GM21576 (cell line): ENCODE results near the gene GSTA2.
"Not testable (repeated sequence)": the region's sequence is repeated elsewhere in the genome, so short reads cannot be mapped to it uniquely, and the experiment has no call there.

ENCODE experiments used
- ATAC-seq: cut with Tn5 transposase; IDR thresholded peaks from one replicate; pipeline ENCODE4 v1.9.1; 2021; ENCODE audit warnings: mild to moderate bottlenecking, moderate library complexity; ENCODE audit not compliant: unreplicated experiment

The GSTA2 gene

GRCh38 chr6:52760105-52760765, 3.0 kb downstream of the GSTA2 start:
- ATAC-seq, result no peak

- no peak for ATAC-seq
Observed at GRCh38 chr6:52759085-52759484, 4.2 kb downstream of the GSTA2 start.

DNA sequence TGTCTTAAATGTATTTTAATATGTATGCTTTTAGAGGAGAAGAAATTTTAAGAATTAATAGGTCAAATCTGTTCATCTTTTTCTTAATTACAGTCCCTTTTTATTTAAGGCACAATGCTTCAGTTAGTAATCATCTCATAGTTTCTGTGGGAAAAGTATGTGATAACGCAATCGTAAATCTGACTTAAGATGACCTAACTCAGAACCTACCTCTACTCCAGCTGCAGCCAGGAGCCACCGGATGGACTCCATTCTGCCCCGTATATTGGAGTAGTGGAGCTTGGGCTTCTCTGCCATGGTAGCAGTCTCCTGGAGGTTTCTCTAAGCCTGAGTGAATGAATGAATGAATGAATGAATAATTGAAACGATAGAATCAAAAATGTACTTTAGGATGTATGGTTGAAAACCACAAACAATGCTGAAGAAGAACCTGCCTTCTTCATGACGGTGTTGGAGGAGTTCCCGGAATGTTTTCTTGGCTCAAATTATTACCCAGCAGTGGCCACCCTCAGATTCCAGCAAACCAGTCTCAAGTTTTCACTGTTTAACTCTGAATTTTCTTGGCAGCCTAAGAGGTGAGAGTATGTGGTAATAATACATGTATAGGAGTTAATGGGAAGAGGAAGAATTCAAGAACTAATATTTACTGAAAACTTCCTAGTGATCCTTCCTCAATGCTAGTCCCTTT, 5.5 kb downstream of the GSTA2 start:
- ATAC-seq, result not testable (repeated sequence)

- no peak for ATAC-seq
Observed at GRCh38 chr6:52754443-52754842, 8.8 kb downstream of the GSTA2 start.

GRCh38 chr6:52753137-52753536, 10.1 kb downstream of the GSTA2 start:
- ATAC-seq, result not testable (repeated sequence)

DNA sequence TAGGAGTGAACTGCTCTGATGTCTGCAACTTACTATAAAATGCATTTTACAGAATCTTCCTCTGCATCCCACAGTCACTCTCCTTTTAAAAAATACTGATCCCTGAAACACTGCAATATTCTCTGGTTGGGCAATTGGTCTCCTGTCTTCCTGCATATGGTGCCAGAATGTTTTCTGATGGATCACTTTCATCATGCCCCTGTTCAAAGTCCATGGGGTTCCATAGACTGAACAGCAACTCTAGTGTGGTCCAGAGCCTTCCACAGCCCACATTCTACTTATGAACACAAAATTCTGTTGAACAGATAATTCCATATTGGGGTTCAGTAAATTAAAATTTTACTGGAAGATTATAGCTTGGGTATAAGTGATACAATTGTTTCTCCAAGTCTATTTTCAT, 11.0 kb downstream of the GSTA2 start:
- no peak for ATAC-seq

DNA sequence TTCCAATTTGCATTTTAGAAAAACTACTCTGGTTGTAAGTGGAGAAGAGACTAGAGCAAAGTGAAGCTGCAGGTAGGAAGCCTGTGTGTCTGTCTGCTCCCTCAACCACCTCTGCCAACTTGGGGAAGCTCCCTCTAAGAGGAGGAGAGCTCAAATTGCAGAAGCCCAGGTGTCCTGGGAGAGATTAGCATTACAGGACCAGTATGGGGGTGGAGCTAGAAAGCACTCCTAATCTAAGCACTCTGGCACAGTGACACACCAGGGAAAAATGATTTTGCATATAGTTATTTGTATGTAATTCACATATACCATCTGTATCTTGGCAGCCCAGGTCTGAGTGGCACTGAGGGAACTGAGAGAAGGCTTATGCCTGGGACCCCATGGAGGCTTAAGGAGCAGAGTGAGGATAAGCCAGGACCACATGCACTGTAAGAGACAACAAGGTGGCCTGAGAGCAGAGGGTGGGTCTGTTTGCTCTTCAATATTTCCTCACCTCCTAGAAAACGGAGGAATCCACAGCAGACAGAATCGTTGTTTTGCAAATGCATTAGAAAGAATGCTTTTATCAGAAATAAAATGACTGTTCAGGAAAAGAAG, 13.6 kb downstream of the GSTA2 start:
- ATAC-seq, result no peak

DNA sequence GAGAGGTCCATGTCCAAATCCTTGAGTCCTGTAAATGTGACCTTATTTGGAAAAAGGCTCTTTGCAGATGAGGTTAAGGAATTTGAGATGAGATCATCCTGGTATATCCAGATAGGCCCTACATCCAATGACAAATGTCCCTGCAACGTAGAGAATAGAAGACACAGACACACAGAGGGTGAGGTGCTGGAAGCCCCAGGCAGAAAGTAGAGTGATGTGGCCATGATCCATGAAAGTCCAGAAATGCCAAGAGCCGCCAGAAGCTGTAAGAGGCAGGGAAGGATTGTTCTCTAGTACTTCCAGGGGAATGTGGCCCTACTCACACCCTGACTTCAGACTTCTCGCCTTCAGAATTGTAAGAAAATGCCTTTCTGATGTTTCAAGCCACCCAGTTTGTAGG, 16.0 kb downstream of the GSTA2 start:
- ATAC-seq, result not testable (repeated sequence)

GRCh38 chr6:52746213-52746612, 17.1 kb downstream of the GSTA2 start:
- ATAC-seq, result no peak

DNA sequence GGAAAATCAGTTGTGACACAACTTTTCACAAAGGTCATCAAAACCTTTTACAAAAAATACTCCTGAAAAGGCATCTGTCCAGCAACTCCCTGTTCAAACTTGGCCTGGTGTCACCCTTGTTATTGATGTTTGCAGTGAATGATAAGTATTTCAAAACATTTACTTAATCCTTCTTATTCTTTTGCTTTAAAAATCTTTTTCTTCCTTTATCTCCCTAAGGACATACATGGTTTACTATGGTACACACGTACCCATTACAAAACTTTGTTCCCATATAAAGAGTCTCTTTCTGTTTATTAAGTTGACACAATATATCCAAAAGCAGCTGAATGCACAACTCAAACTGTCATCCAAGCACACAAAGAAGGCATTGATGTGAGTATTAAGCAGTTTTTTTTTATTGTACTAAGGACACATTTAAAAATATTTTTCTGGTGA, 17.5 kb downstream of the GSTA2 start:
- ATAC-seq, result no peak

DNA sequence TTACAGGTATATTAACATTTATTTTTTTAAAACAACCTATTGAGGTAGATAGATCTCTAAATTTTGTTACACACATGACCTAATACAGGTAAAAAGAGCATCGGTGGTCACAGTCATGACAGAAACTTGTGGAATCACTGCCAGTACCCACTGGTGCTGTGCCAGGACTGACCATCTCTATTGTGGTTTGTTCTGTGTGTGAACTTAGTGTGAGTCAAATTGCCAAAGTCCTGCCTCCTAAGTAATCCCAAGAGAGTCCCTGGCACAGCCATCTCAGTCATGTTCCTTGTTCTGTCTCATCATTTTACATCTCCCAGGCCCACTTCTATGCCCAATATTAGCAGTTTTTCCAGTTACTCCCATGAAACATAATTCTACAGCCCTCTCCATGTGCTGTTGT, 21.4 kb downstream of the GSTA2 start:
- ATAC-seq, result no peak

DNA sequence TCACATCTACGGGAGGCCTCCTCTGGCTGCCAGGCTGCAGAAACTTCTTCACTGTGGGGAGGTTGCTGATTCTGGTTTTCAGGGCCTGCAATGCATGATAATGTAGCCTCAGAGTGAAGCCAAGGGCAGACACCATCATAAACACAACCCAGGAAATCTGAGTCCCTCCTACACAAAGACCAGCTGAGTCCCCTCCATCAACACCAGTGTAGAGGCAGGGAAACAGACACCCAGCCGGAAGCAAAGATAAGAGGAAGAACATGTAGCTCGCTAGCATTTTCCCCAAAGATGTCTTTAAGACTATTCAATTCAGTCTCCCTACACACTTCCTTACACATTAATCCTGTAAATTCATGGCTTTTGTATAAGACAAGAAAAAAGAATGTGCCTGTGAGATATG, 23.6 kb downstream of the GSTA2 start:
- ATAC-seq, result no peak

GRCh38 chr6:52739134-52739533, 24.1 kb downstream of the GSTA2 start:
- ATAC-seq, result no peak

DNA sequence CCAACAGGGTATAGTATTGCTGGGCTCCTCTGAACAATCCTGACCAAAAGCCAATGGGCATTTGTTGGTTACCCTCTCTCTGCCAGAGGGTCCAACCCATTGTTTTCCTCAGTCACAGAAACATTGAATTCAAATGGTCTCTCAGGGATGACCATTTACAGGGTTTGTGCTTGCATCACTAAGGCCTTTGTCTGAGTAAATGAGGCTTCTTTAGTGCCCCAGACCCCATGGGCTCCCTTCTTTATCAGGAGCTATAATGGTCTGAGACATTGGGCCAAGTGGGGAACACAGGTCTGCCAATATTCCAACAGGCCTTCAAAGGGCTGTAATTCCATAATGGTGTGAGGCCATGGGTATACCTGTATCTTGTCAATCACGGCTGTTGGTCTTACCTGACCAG, 27.1 kb downstream of the GSTA2 start:
- ATAC-seq, result no peak

DNA sequence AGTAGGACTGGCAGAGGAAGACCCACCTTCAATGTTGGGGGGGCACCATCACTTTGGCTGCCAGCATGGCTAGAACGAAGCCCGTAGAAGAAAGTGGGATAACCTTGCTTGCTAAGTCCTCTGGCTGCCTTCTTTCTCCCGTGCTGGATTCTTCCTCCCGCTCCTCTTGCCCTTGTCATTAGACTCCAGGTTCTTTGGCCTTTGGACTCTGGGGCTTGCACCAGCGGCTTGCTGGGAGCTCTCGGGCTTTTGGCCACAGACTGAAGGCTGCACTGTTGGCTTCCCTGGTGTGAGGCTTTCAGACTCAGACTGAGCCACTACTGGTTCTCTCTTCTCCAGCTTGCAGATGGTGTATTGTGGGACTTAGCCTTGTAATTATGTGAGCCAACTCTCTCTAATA, 28.2 kb downstream of the GSTA2 start:
- no peak for ATAC-seq

- ATAC-seq, result no peak
Observed at GRCh38 chr6:52734072-52734471, 29.2 kb downstream of the GSTA2 start.

DNA sequence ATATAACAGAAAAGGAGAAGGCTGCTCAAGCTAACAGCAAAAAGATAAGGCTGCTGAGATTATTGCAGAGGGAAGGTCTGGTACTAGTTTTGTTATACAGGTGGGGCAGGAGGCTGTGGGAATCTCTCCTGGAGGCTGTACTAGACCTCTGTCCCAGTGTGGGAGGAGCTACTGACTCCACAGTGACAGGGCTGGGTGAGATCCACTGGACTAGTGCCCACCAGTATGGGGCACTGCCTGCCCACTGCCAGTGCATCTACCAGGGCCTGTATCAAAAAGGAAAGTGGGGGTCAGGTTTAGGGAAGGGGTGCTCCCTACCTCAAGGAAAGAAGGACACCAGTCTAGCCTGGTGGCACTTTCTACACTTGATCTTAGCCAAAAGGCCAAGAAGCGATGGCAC, 30.1 kb downstream of the GSTA2 start:
- no peak for ATAC-seq

DNA sequence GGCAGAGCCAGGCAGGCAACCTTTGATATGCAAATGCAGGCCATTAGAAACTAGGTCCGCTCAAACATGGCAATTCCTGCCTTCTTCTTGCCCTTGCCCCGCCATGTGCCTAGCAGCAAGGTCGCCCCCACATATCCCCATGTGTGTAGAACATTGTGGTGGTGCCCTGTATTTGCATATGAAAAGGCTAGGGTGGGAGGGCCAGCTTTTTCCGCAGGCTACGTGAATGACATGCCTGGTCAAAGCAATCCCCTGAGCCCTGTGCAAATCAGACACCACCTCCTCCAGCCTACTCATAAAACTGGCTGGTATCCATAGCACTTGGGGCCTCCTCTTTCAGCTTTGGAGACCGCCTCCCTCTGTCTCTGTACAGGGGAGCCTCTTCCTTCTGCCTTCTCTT, 31.6 kb downstream of the GSTA2 start:
- no peak for ATAC-seq

DNA sequence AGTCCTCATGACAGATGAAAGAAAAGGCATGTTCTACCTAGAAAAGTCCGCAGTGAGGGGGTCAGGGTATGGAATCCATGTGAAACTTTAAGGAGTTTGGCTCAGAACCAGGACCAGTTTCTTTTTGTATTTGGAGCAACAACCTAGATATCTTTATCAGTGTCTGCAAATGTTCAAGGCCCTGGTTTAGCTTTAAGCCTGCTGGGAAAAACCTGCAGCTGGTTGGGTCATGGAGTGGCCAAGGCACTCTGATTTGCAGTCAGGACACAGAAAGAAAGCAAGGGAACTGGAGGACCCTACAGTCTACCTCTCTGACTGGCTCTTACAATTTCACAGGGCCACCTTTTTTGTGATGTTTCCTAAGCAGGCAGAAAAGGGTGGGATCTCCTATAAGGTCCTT, 33.7 kb downstream of the GSTA2 start:
- no peak for ATAC-seq

DNA sequence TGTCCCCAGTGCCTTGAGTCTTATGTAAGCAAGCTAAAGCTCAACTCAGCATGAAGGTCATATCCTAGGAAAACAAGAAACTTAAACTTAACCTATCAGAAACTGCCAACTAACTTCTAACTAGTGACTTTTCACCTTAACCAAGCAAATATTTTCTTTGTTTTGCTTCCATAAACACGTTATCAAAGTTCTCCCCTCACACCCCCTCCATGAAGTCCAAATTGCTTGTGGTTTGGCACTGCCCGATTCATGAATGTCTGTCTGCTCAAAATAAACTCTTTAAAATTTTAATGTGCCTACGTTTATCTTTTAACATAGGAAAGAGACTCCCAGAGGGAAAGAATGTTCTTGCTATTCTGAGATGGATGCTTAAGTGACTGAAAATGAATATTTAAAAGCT, 34.9 kb downstream of the GSTA2 start:
- no peak for ATAC-seq

DNA sequence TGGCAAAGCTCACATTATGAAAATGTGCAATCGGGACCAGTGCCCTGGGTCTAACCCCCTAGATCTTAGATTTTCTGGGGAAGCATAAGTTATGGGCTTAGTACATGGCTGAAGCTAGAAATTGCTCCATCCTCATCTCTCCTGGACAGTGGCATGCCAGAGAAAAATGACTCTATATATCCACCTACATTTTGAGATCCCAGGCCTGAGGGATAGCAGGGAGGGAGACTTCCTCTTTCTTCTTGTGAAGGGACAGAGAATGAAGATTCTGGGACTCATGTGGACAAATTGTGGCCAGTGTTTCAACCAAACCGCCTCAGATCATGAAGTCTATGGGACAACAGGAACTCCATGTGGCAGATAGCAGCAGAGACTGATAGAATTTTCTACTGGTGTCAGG, 35.4 kb downstream of the GSTA2 start:
- ATAC-seq, result no peak

DNA sequence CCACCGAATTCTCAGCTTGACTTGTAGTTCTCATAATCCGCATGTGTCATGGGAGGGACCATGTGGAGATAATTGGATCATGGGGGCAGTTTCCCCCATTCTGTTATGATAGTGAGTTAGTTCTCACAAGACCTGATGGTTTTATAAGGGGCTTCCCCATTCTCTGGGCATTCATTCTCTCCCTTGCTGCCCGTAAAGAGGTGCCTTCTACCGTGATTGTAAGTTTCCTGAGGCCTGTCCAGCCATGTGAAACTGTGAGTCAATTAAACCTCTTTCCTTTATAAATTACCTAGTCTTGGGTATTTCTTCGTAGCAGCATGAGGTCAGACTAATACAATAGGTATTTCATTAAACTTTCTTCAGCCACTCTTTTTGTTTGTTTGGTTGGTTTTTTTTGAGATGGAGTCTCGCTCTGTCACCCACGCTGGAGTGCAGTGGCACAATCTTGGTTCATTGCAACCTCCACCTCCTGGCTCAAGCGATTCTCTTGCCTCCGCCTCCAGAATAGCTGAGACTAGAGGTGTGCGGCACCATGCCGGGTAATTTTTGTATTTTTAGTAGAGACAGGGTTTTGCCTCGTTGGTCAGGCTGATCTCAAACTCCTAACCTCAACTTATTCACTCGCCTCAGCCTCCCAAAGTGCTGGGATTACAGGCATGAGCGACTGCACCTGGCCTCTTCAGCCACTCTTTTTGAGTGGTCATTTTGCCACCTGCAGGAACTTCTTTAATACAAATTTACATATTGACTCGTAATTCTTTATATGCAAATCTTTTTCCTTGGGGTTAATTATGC, 36.3 kb downstream of the GSTA2 start:
- no peak for ATAC-seq
